Right ventricle myocardium inferior (tissue), 1 donor: ENCODE measurements around the gene EPHA6. TPM values are rescaled to one million over a fixed set of nuclear protein-coding genes. Genes with fewer than 3 reads are reported as not detected.

Experiments used
- ATAC-seq: fragments of 200-7000 bp; cut with Tn5 transposase; one replicate; pipeline ENCODE4 v1.9.1; 2020; ENCODE audit warnings: mild to moderate bottlenecking, moderate library complexity
- DNase-seq: peaks from one replicate; pipeline ENCODE4 v3.0.0; 2021; ENCODE audit errors: missing footprints
- intact Hi-C: fragments of 100-400 bp; cut with DNase I; formaldehyde crosslinking; loops from one replicate; pipeline ENCODE4 v1.11.0; 2022
- total RNA-seq: library from RNA; stranded (reverse); fragmentation: NEBNext Ultra II Directional; extraction: Animal tissue kit (Norgen Biotek cat#: 25700); gene quantifications from one replicate; pipeline ENCODE4 v1.2.1, GENCODE V29; 2021
- donor health status: DM: no; HTN: yes; CAD: no; lungs with severe emphysema.

The EPHA6 gene
- total RNA-seq, 1 donor from 2014 or later = 0.62 TPM

- ATAC-seq (peak; percentile 37), DNase-seq (no peak)
- intact Hi-C loops = loop anchor here (1.0 to 5.0 kb wide), 2 partner anchors 149 to 230 kb away; no protein-coding TSS in a partner anchor
Measured at GRCh38 chr3:97793420-97794019, 979.1 kb downstream of the EPHA6 start.

- no peak for DNase-seq
- intact Hi-C loops = no loop called here
- no peak for ATAC-seq
Measured at GRCh38 chr3:97795951-97796350, 981.6 kb downstream of the EPHA6 start.
